ENCODE data around the gene BCHE. TPM values are rescaled to one million over a fixed set of nuclear protein-coding genes. Genes with fewer than 3 reads are reported as not detected.

Gene BCHE
- total RNA-seq, 1 donor, result not detected

DNA sequence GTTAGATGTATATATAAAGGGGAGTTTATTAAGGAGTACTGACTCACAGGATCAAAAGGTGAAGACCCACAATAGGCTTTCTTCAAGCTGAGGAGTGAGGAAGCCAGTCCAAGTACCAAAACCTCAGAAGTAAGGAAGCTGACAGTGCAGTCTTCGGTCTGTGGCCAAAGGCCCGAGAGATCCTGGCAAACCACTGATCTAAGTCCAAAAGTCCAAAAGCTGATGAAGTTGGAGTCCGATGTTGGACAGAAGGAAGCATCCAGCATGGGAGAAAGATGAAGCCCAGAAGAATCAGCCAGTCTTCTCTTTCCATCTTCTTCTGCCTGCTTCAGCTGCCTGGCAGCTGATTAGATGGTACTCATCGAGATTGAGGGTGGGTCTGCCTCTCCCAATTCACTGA, 107.5 kb downstream of the BCHE start:
- H3K36me3 ChIP-seq (ENCODE audit: insufficient read depth, low read length), result no peaks in the 10 kb centered on the region
- no peaks in the 10 kb centered on the region for H3K79me2 ChIP-seq (ENCODE audit: insufficient read depth, low read length)
- H3K4me2 ChIP-seq (ENCODE audit: insufficient read depth, low read length), result no peak overlapping the region
- H3K4me3 ChIP-seq (ENCODE audit: insufficient read depth, low read length), result no peak overlapping the region
- H3K27me3 ChIP-seq (ENCODE audit: insufficient read depth, low read length), result no peaks in the 10 kb centered on the region
- H4K20me1 ChIP-seq (ENCODE audit: insufficient read depth, low read length), result no peaks in the 10 kb centered on the region
- H2AFZ ChIP-seq (ENCODE audit: low read length), result no peak overlapping the region
- no peak for DNase-seq (ENCODE audit: insufficient read length, low spot score, missing footprints)
- TF ChIP-seq, protein P1, sequence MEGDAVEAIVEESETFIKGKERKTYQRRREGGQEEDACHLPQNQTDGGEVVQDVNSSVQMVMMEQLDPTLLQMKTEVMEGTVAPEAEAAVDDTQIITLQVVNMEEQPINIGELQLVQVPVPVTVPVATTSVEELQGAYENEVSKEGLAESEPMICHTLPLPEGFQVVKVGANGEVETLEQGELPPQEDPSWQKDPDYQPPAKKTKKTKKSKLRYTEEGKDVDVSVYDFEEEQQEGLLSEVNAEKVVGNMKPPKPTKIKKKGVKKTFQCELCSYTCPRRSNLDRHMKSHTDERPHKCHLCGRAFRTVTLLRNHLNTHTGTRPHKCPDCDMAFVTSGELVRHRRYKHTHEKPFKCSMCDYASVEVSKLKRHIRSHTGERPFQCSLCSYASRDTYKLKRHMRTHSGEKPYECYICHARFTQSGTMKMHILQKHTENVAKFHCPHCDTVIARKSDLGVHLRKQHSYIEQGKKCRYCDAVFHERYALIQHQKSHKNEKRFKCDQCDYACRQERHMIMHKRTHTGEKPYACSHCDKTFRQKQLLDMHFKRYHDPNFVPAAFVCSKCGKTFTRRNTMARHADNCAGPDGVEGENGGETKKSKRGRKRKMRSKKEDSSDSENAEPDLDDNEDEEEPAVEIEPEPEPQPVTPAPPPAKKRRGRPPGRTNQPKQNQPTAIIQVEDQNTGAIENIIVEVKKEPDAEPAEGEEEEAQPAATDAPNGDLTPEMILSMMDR (IDR thresholded peaks at IDR 0.05; ENCODE audit: extremely low read depth, low read depth, low read length), result no peak
- no peak overlapping the region for H3K27ac ChIP-seq (ENCODE audit: low read depth, low read length)
- H3K9me3 ChIP-seq (ENCODE audit: low read depth, low read length), result peaks cover 2% of the 10 kb centered on the region
- no peaks in the 10 kb centered on the region for H3K4me1 ChIP-seq (ENCODE audit: insufficient read depth, low read length)

DNA sequence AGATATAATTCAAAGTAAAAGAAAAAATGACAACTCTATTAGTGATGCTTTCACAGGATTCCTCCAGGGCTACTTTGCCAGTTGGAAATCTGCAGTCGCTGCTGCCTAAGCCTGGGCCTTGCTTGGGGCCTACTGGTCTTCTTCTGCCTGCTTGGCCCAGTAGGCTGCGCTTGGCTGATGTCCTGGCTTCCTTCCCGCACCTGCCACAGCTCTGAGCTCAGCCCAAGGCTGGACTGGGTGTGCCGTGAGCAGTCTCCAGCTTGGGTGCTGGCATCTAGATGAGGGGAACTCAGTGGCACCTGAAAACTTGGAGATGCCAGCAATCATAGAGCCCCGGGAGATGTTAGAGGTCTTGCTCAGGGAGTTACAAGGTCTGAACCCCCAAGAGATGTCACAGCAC, 108.3 kb downstream of the BCHE start:
- no peak overlapping the region for H3K4me3 ChIP-seq (ENCODE audit: insufficient read depth, low read length)
- TF ChIP-seq, protein P1 (IDR thresholded peaks at IDR 0.05; ENCODE audit: extremely low read depth, low read depth, low read length), result no peak
- no peak overlapping the region for H3K27ac ChIP-seq (ENCODE audit: low read depth, low read length)
- no peak overlapping the region for H3K4me2 ChIP-seq (ENCODE audit: insufficient read depth, low read length)
- no peaks in the 10 kb centered on the region for H3K27me3 ChIP-seq (ENCODE audit: insufficient read depth, low read length)
- no peak overlapping the region for H2AFZ ChIP-seq (ENCODE audit: low read length)
- H3K36me3 ChIP-seq (ENCODE audit: insufficient read depth, low read length), result no peaks in the 10 kb centered on the region
- H4K20me1 ChIP-seq (ENCODE audit: insufficient read depth, low read length), result no peaks in the 10 kb centered on the region
- H3K4me1 ChIP-seq (ENCODE audit: insufficient read depth, low read length), result no peaks in the 10 kb centered on the region
- no peaks in the 10 kb centered on the region for H3K79me2 ChIP-seq (ENCODE audit: insufficient read depth, low read length)
- DNase-seq (ENCODE audit: insufficient read length, low spot score, missing footprints), result no peak
- H3K9me3 ChIP-seq (ENCODE audit: low read depth, low read length), result peaks cover 2% of the 10 kb centered on the region

DNA sequence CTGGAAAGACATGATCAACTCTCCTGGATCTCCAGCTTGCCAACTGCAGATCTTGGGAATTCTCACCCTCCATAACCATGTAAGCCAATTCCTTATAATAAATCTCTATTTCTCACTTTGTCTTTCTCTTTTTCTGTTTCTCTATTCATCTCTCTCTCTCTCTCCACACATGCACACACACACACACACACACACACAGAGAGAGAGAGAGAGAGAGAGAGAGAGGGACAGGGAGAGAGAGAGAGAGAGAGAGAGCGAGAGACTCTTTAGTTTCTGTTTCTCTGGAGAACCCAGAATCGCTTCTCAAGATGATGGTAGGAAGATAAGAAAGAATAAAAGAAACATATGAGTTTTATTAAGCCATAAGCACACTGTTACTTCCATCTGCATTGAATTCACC, 111.9 kb downstream of the BCHE start:
- TF ChIP-seq, protein P1 (IDR thresholded peaks at IDR 0.05; ENCODE audit: extremely low read depth, low read depth, low read length), result no peak
- no peak overlapping the region for H3K27ac ChIP-seq (ENCODE audit: low read depth, low read length)
- H4K20me1 ChIP-seq (ENCODE audit: insufficient read depth, low read length), result no peaks in the 10 kb centered on the region
- no peaks in the 10 kb centered on the region for H3K36me3 ChIP-seq (ENCODE audit: insufficient read depth, low read length)
- no peak overlapping the region for H3K4me3 ChIP-seq (ENCODE audit: insufficient read depth, low read length)
- H3K4me2 ChIP-seq (ENCODE audit: insufficient read depth, low read length), result no peak overlapping the region
- no peak for DNase-seq (ENCODE audit: insufficient read length, low spot score, missing footprints)
- no peaks in the 10 kb centered on the region for H3K79me2 ChIP-seq (ENCODE audit: insufficient read depth, low read length)
- H3K27me3 ChIP-seq (ENCODE audit: insufficient read depth, low read length), result no peaks in the 10 kb centered on the region
- H2AFZ ChIP-seq (ENCODE audit: low read length), result no peak overlapping the region
- H3K9me3 ChIP-seq (ENCODE audit: low read depth, low read length), result peaks cover 2% of the 10 kb centered on the region
- no peaks in the 10 kb centered on the region for H3K4me1 ChIP-seq (ENCODE audit: insufficient read depth, low read length)

All from osteoblast (primary cell).